Left ventricle myocardium superior (tissue), 1 donor: Measurements from ENCODE around the gene TAPT1. TPM values are rescaled to one million over a fixed set of nuclear protein-coding genes. Genes with fewer than 3 reads are reported as not detected.

Experiments
- ATAC-seq: fragments of 200-7000 bp; cut with Tn5 transposase; one replicate; pipeline ENCODE4 v1.9.1; 2020; ENCODE audit warnings: mild to moderate bottlenecking, moderate library complexity
- DNase-seq: peaks from one replicate; pipeline ENCODE4 v3.0.0-alpha.2; 2020
- intact Hi-C: fragments of 100-400 bp; cut with micrococcal nuclease; formaldehyde crosslinking; loops from one replicate; pipeline ENCODE4 v1.11.0; 2022
- total RNA-seq: library from RNA; stranded (reverse); fragmentation: NEBNext Ultra II Directional; extraction: Animal tissue kit (Norgen Biotek cat#: 25700); gene quantifications from one replicate; pipeline ENCODE4 v1.2.1, GENCODE V29; 2021
- donor health status: DM: no; HTN: yes; CAD: no; lungs with severe emphysema.

Gene TAPT1
- total RNA-seq, 1 donor from 2014 or later: 40.9 TPM

DNA sequence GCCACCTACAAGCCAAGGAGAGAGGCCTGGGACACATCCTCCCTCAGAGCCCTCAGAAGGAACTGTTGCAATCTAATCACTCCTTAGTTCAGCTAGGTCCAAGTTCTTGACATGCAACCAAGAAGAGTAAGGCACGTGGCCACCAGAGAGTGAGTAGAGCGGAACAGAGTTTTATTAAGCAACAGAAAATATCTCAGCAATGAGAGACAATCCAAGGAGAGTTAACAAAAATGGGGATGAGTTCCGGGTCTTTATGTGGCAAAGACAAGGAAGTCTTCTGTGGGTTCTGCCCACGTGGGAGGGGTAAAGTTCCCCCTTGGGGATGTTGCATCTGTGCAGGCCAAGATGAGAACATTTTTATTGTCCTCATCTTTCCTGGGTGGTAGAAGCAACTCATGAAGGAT, 104.0 kb downstream of the TAPT1 start:
- no peak for ATAC-seq
- intact Hi-C loops: no loop called here
- no peak for DNase-seq

DNA sequence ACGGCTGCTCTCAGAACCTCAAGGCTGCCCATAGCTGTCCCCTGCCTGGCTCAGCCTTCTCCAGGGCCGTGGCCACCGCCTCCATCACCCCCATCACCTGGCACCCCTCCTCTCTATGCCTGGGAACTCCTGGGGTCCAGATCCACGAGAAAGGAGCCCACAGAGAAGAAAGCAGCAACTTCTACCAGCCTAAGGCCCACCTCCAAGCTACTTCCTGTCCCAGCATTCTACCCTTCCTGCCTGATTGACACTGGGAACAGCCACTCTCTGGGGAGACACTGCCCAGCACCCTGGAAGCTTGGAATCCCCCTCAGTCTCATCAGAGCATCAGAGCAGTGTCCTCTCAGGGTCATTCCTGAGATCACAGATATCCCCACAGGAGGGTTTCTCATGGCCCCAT, 105.6 kb downstream of the TAPT1 start:
- ATAC-seq (no peak), DNase-seq (no peak)
- intact Hi-C loops: no loop called here

DNA sequence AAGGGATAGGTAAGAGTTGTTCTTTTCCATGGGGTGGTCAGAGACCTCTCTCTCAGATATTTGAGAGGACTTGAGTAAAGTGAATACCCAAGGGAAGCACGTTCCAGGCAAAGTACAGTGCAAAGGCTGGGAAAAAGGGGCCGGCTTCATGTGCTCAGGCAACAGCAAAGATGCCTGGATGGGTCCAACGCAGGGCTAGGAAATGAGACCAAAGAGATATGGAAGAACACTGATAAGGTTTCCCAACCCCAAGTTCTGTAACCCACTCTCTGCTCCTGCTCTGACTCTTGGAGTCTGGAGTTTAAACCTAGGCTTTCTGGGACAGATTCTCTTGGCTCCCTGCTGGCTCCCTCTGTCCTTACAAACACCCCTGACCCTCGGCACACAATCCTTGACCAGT, 106.3 kb downstream of the TAPT1 start:
- intact Hi-C loops: no loop called here
- DNase-seq (no peak), ATAC-seq (no peak)

- intact Hi-C loops: no loop called here
- DNase-seq: no peak
- peak; percentile 78 for ATAC-seq
Observed at GRCh38 chr4:16118090-16118489, 108.2 kb downstream of the TAPT1 start.

GRCh38 chr4:16117164-16117563, 109.1 kb downstream of the TAPT1 start:
- no peak for ATAC-seq
- no peak for DNase-seq
- intact Hi-C loops: no loop called here

DNA sequence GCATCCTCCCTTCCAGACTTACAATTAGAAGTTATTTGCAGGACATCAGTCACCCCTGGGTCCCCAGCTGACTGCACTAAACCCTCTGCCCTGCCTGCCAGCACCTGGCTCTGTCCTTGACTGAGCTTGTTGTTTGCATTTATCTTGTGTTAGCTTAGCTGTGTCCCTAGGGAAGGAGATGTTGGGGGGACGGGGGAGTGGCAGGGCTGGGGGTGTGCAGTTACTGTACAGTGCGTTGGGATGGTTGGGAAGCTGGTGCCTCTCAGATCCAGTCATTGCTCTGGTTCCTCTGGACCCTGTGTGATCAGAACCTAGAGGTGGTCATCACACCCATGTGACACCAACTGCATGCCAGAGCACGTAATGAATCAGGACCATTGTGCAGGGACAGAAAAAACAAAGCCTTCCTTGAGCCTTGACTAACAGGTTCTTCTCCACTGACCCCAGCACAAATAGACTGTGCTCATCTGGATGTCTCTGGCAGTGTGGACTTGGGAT, 109.7 kb downstream of the TAPT1 start:
- peak; percentile 28 for ATAC-seq
- DNase-seq: no peak
- intact Hi-C loops: no loop called here

- DNase-seq (no peak), ATAC-seq (peak; percentile 59)
- intact Hi-C loops: no loop called here
Observed at GRCh38 chr4:16116019-16116418, 110.3 kb downstream of the TAPT1 start.

GRCh38 chr4:16114546-16114945, 111.7 kb downstream of the TAPT1 start:
- ATAC-seq (no peak), DNase-seq (no peak)
- intact Hi-C loops: no loop called here

- ATAC-seq (no peak), DNase-seq (no peak)
- intact Hi-C loops: no loop called here
Observed at GRCh38 chr4:16113741-16114140, 112.5 kb downstream of the TAPT1 start.

- intact Hi-C loops: no loop called here
- ATAC-seq (no peak), DNase-seq (no peak)
Observed at GRCh38 chr4:16111533-16111932, 114.7 kb downstream of the TAPT1 start.

DNA sequence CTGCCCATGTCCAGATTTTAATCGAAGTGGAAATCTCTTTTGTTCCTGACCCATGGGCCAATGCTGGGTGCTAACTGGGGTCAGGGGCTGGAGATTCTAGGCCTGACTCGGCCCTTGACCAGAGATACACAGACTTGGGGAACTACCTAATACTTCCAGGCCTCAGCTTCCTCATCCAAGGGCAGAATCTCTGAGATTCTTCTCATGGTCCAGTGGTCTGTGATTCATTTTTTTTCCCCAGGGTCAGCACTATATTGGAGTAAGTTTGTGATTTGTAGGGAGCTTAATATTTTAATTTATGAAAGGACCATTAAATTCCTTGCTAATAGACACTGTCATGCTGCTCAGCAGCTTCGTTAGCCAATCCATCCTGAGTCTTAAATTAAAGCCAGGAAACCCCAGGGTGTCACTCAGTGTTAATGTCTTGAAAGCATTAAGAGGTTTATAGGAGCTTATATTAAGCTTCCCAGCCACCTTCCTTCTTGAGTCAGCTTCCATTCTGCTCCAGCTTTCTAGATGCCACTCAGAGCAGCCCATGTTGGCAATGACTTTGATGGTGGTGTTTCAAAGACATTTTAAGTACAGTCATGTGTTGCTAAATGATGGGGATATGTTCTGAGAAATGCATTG, 115.5 kb downstream of the TAPT1 start:
- DNase-seq: no peak
- intact Hi-C loops: no loop called here
- ATAC-seq: no peak

Other genes starting within 250 kb of the TAPT1 start
- 3.2 TPM for gene PROM1, start 142.4 kb downstream of the TAPT1 start, total RNA-seq